Stimulated activated CD8-positive, alpha-beta memory T cell treated with anti-CD3 and anti-CD28 coated beads, Interleukin-2, amount 100 ng/mL, for 1 hour (primary cell): ENCODE results near the gene UBA52.

Experiments
- DNase-seq, 2 donors: peaks; one replicate each; pipeline ENCODE4 v3.0.0-alpha.2; 2020; ENCODE audit warnings: low read depth in 2 of 2

UBA52 gene

DNA sequence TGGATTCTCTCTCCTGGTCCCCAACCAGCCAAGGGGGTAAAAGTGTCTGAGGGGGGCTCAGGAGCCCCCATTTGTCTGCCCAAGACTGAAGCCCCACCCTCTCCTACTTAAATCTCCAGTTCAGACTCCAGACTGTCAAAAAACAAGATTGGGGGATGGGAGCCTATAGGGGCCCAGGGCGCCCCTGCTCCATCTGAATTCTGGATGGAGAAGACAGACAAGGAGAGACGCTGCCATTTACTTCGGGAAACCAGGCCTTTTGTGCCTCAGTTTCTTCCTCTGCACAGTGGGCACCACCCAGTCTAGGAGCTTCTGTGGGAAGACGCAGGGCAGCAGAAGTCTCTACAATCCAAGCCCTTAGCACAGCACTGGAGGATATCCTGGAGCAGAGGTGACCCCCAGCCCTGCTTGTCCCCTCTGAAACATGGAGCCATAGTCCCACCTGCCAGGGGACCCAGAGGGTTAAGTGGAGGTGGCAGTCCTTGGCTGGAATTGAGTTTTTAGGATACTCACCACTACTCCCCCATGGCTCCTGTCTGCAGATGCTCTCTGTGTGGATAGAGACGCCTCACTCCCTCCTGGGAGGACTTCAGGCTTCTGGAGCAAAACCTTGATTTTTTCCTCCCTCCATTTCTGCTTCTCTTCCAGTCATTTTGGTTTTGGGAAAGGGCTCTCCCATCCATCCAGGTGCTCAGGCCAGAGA lies 36.6 kb downstream of the UBA52 start:
- no peak for DNase-seq

DNA sequence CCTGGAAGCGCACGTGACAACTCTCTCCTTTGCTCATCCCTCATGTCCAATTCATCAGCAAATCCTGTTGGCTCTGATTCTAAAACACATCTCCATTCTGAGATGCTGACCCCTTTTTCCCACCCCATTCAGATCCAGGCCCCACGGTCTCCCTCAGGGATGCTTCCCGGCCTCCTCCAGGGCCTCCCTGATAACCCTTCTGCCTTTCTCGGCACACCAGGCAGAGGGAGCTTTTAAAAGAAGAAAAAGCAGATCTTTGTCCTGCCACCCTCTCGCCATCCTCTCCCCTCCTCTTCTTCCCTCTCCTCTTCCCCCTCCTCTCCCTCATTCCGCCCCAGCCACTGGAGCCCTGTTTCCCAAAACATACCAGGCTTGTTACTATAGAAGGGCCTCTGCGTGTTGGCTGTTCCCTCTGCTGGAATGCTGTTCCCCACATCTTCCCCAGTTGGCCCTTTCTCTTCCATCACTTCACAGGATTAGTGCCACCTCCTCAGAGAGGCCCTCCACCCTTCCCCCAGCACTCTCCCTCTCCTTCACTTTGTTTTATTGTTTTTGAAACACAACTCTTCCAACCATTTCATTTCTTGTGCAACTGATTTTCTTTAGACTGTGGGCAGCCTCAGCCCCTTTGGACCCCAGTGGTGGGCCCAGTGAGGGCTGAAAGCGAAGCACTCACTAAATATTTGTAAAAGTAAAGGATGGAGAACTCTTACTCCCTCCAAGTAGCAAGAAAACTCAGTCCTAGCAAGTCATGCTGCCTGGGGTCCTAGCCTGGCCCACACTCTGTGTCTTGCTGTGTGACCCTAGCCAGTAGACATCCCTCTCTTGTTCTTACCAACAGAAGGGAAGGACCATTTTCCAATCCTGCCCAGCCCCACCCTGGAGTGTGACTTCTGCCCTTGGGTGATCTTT lies 37.4 kb downstream of the UBA52 start:
- no peak for DNase-seq

DNA sequence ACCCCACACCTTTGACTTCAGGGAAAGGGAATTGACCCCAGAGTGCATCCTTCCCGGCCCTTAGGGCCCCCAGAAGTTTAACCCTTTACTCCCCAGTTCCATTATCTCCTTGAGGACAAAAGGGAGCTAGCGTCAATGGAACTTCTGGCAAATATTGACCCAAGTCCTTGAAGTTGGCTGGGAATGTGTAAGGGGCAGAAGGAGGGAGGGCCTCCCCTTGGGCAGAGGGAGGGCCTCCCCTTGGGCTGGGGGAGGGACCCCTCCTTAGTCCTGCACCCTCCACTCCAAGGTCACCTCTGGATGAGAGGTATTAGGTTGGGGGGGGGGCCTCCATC lies 38.0 kb downstream of the UBA52 start:
- no peak for DNase-seq

DNA sequence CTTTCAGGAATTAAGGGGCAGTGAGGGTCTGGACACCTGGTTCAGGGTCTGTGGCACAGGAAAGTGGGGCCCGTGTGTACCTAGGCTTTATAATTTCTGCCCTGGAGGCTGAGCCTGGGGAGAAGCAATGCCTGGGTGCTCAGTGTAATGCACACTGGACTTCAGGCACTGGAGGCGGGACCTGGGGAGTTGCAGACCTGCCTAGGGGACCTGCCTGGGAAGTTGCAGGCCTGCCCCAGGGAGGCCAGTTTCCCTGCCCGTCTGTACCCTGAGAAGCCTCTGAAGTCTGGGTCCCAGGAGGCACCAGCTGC lies 38.5 kb downstream of the UBA52 start:
- no peak for DNase-seq

DNA sequence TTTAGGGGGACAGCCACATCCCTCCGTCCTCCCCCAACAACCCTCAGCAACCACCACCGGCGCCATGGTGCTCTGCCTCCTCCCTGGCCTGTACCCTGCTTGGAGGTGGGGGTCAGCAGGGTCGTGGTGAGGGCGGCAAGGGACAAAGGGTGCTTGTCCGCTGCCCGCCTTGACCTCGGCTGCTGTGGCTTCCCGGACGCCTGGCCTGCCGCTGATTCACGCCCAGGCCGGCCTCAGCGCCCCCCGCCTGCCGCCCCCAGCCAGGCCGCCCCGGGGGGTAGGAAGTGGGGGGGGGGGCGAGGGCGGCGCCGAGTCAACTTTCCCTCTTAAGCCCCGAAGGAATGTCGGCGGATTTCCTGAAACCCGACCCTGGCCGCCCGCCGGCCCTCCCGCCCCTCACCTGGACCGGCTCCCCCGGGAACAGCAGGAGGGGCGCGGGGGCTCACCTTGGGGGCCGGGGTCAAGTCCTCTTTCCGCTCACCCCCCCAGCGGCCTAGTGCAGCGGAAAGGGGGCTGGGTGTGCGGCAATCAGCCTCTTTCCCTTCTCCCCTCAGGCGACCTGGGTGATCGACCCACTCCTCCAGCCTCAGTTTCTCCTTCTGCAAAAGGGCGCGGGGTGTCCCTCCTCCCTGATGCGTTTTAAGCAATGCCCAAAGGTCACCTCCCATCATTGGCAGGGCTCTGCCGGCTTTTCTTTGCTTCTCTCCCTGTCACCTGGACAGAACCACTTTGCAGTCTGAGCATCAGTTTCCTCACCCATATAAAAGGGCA lies 39.1 kb downstream of the UBA52 start:
- DNase-seq, result no peak

DNA sequence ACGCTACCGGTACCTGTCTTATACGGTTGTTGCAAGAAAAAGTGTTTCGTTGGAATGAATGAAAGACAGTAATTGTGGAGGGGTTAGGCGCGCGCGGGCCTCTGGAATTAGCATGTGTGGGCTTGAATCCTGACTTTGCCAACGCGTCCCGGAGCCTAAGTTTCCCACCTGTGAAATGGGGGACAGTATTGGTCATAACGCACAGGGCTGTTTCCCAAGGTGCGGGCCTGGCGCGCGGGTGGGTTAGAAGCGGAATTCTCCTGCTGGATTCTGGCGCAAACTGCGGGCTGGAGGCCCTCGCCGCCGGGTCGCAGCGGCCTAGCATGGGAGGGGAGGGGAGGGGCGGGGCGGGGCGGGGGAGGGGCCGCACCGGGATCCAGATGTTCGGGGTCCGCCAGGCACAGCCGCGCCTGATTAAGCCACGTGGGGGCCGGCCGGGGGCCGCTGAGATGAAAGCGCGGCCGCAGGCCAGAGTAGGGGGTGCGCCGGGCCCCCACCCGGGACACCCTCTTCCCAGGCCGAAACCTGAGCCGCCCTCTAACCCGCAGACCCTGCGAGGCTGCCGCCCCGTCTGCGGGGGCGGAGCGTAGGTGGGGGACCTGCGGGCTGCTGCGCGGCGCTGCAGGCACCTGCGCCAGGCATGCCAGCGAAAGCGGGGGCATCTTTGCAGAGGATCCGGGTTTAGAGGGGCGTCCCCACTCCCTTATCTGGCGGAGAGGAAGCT lies 39.8 kb downstream of the UBA52 start:
- no peak for DNase-seq

DNA sequence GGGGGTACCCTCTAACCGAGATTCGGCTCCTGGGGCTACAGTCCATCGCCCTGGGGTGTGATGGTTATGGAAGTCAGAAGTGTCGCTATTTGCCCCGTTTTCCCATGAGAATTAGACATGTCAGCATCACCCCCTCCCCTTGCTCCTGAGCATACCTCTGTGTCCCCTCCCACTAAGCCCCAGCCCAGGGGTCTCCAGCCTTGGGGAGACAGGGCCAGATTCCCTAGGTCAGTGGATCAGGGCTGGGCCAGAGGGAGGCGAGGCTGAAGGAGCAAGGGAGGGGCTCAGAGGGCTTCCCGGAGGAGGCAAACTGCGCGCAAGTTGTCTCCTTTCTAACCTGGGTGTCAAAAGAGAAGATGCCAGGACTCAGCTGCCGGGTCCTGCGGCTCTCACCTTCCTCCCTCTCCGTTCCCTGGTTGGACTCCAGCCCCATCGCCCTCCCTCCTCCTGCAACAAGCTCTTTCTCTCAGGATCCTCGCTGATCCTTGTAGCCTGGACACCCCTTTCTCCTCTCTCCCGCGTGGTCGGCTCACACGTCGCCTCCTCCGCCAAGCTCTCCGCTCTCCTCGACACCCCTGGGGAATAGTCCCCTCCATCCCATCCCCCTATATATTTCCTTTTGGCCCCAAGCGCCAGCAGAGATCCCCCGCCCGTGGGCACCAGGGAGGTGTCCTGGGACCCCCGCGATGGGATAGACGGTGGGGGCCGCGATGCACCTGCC lies 40.6 kb downstream of the UBA52 start:
- no peak for DNase-seq

DNA sequence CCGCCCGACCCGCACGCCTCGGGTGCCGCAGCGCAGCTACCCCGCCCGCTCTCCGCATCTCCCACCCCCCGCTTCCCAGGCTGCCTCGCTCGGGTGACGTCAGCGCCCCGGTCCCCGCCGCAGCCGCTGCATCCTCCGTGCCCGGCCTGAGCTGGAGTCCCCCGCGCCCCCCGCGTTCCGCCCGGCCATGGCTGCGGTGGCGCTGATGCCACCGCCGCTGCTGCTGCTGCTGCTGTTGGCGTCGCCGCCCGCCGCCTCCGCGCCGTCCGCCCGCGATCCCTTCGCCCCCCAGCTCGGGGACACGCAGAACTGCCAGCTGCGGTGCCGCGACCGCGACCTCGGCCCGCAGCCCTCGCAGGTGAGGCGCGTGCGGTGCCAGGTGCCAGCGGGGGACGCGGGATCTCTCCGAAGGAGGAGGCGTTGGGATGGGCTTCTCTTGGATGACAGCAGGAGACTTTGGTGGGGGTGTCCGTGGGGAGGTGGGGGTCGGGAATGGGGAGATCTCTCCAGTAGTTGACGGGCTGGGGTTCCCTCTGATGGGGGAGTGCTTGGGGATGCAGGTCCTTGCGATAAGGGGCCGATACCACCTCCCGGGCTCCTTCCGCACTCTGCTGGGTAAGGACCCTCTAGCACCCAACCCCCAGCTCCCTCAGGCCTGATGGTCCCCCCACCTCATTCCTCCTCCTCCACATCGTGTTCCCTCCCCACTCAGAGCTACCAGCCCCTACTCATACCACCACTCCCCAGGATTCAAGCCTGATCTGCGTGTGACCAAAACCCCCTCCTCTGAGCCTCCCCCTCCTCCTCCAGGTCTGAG lies 41.3 kb downstream of the UBA52 start, which contains the start of gene TMEM59L:
Gene TMEM59L, plus strand, starts transcription at position 99 of the 817 bp plus-strand sequence. Its CDS starts 89 bp downstream, at position 188.
- peak in 1 of 2 donors; percentile 22 for DNase-seq

DNA sequence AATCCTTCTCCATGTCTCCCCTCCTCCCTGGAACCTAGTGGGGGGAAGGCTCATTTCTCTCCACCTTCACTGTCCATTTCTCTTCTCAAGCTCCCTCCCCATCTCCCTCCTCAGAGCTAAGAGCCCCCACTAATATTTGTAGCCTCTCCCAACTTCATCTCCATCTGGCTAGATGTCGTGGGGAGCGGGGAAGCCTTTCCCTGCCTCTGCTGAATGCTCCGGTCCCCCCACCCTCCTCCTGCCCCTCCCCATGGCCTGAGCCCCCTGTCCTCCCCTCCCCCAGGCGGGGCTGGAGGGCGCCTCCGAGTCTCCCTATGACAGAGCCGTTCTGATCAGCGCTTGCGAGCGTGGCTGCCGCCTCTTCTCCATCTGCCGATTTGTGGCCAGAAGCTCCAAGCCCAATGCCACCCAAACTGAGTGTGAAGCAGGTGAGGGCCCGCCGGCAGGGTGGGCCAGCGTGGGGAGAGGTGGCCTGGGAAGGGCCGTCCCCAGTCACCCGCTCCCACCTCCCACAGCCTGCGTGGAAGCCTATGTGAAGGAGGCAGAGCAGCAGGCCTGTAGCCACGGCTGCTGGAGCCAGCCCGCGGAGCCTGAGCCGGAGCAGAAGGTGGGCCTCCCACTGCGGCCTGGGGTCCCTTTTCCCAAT lies 42.1 kb downstream of the UBA52 start:
- no peak for DNase-seq

DNA sequence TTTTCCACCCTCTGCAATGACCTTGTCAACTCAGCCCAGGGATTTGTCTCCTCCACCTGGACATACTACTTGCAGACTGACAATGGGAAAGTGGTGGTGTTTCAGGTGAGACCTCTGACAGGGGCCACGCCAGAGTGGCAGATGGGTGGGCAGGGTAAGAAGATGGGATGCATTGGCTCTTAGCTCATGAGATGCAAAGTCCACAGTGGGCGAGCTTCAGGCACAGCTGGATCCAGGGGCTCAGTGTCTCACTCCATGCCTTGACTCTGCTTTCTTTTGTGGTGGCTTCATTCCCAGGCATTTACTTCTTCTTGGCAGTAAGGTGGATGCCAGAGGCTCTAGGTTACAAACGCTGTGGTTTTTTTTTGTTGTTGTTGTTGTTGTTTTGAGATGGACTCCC lies 44.4 kb downstream of the UBA52 start:
- no peak for DNase-seq

DNA sequence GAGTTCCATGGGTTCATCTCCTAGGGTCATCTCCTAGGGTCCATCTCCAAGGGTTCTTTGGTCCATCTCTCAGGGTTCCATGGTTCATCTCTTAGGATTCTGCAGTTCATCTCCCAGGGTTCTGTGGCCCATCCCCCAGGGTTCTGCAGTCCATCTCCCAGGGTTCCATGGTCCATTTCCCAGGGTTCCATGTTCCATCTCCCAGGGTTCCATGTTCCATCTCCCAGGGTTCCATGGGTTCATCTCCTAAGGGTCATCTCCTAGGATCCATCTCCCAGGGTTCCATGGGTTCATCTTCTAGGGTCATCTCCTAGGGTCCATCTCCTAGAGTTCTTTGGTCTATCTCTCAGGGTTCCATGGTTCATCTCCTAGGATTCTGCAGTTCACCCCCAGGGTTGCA lies 45.9 kb downstream of the UBA52 start:
- DNase-seq, result no peak

DNA sequence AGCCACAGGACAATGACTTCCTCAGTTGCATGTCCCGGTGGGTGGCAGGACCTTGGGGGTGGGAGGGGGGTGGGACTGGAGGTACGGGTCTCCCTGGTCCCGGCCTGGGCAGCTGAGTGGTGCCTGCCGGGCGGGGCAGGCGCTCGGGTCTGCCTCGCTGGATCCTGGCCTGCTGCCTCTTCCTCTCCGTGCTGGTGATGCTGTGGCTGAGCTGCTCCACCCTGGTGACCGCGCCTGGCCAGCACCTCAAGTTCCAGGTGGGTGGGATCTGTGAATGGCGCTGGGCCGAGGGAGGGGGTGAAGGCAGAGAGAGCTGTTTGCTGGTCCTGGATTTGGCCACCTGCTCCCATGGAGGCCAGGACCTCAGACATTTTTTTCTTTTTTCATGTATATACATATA lies 46.6 kb downstream of the UBA52 start:
- DNase-seq, result no peak

DNA sequence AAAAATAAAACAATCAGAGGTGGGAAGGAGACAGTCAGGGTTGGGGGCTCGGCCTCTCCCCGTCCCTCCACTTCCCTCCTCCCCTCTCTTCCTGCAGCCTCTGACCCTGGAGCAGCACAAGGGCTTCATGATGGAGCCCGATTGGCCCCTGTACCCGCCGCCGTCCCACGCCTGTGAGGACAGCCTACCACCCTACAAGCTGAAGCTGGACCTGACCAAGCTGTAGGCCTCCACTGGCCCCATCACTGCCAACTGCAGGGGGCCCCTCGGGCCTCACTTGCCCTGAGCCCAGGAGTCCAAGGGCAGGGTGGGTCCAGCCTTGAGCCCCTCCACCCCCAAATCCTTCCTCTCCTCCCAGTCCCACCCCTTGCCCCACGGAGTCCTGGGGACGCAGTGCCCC lies 48.7 kb downstream of the UBA52 start:
- no peak for DNase-seq

DNA sequence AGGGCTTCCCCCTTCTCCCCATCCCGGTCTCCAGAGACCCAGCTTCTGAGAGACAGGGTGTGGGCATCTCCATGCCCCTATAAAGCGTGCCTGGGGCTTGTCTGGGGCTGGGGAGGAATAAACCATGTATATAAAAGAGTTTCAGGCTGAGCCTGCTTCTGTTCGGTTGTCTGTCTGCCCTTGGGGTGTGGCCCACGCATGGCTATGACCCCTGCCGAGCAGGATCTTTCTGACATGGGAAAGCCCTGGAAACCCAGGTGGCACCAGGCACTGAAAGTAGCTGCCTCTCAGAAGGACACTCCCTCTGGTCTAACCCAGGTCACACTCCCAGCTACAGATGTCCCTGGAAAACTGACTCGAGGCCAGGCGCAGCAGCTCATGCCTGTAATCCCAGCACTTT lies 49.2 kb downstream of the UBA52 start:
- no peak for DNase-seq

DNA sequence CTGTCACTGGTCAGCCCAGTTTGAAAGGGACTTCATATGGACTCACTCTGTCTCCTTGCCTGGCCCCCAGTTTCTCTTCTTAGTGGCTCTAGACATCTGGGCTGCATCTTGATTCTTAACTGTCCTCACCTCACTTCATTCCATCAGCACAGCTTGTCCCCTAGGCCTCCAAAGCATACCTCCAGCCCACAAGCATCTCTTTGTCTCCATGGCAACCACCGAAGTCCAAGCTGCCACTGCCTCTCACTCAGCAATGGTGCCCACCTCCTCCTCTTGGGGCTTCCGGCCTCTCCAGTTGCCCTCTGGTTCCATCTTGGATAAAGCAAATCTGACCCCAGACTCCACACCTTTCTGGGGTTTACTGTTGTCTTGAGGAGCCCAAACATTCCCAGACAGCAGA lies 55.2 kb downstream of the UBA52 start:
- DNase-seq, result no peak
